IPS-18c (cell line): ENCODE data around the gene ADGRF4.

ENCODE experiments used
- H3K4me3 ChIP-seq: 2 replicates; pipeline ENCODE4 v1.7.0; 2013; ENCODE audit warnings: low read depth, mild to moderate bottlenecking, low read length, moderate library complexity; ENCODE audit not compliant: insufficient read depth
- H3K9me3 ChIP-seq: one replicate; pipeline ENCODE4 v1.6.1; 2013; ENCODE audit warnings: mild to moderate bottlenecking, low read length, moderate library complexity; ENCODE audit not compliant: control insufficient read depth, insufficient read depth

Gene ADGRF4

DNA sequence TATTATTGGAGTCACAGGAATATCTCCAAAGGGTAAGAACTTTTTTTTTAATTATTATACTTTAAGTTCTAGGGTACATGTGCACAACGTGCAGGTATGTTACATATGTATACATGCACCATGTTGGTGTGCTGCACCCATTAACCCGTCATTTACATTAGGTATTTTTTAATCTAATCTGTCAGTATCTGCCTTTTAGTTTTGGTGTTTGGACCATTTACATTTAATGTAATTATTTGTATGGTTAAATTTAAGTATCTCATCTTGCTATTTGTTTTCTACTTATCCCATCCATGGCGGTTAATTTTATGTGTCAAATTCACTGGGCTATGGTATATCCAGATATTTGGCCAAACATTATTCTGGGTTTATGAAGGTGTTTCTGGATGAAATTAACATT, 68.1 kb downstream of the ADGRF4 start:
- no peaks in the 10 kb centered on the region for H3K9me3 ChIP-seq

GRCh38 chr6:47767102-47767501, 68.7 kb downstream of the ADGRF4 start:
- no peak overlapping the region for H3K4me3 ChIP-seq

More for the DNA sequence above, 68.1 kb downstream of the ADGRF4 start:
- no peak overlapping the region for H3K4me3 ChIP-seq

DNA sequence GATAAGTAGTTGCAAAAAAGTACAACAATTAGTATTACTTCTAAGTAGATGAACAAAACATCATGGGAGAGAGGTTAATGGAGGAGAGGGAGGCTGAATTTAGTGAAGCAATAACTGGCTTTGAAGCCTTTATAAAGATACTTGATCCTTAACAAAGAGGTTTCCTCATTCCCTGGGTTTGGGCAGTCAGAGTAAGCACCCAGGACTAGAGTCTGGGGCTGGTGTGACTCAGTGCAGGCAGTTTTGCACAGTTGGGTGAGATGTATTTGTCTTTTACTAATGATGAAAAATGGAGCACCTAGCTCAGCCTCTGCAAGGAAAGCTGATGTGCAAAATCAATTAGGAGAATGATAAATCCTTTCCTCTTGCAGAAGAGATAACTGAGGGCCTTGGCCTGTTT, 71.6 kb downstream of the ADGRF4 start:
- Histone ChIP-seq H3K4me3 (no peak overlapping the region), H3K9me3 (no peaks in the 10 kb centered on the region)

More at GRCh38 chr6:47767102-47767501, 68.7 kb downstream of the ADGRF4 start:
- H3K9me3 ChIP-seq = no peaks in the 10 kb centered on the region
